ENCODE data around the gene RNASE8. TPM values are rescaled to one million over a fixed set of nuclear protein-coding genes. Genes with fewer than 3 reads are reported as not detected.

RNASE8 gene
- total RNA-seq, 2 donors from 2014 or later: not detected

DNA sequence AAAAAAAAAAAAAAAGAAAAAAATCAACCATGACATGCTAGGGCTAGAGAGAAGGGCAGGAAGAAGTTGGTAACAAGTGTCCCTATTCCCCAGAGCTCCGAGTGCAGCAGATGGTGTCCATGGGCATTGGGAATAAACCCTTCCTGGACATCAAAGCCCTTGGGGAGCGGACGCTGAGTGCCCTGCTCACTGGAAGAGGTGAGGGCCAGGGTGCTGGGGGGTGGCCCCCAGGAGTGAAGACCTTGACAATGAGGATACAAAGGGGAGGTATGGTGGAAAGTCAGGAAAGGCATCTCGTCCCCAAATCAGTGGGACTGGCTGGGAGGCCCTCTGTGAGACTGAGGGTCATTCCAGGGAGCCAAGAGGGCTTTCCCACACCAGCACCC is 29.3 kb downstream of the RNASE8 start:
- H3K4me1 ChIP-seq: peaks cover under 1% of the 10 kb centered on the region
- ATAC-seq (no peak), DNase-seq (no peak)
- peak overlapping the region in 1 of 4 donors; percentile 8 for H3K27ac ChIP-seq
- H3K4me3 ChIP-seq: no peak overlapping the region
- no peaks in the 10 kb centered on the region for H3K27me3 ChIP-seq
- intact Hi-C loops (cut with DNase I): loop anchor here (5.0 kb wide), 1 partner anchor 70 kb away; no protein-coding TSS in a partner anchor
- WGBS, 2 donors: 83 to 87% methylated on average over 4 of the region's 4 CpGs
- TF ChIP-seq, protein P1, sequence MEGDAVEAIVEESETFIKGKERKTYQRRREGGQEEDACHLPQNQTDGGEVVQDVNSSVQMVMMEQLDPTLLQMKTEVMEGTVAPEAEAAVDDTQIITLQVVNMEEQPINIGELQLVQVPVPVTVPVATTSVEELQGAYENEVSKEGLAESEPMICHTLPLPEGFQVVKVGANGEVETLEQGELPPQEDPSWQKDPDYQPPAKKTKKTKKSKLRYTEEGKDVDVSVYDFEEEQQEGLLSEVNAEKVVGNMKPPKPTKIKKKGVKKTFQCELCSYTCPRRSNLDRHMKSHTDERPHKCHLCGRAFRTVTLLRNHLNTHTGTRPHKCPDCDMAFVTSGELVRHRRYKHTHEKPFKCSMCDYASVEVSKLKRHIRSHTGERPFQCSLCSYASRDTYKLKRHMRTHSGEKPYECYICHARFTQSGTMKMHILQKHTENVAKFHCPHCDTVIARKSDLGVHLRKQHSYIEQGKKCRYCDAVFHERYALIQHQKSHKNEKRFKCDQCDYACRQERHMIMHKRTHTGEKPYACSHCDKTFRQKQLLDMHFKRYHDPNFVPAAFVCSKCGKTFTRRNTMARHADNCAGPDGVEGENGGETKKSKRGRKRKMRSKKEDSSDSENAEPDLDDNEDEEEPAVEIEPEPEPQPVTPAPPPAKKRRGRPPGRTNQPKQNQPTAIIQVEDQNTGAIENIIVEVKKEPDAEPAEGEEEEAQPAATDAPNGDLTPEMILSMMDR (IDR thresholded peaks at IDR 0.05): no peak
- no peak for TF ChIP-seq POLR2A (IDR thresholded peaks at IDR 0.05)
- H3K9me3 ChIP-seq: no peaks in the 10 kb centered on the region
- peaks cover 7 to 14% of the 10 kb centered on the region in 2 donors for H3K36me3 ChIP-seq (replicated peaks in 1 of 2; ENCODE audit: insufficient read depth in 1 of 2, low read depth in 2 of 2)

DNA sequence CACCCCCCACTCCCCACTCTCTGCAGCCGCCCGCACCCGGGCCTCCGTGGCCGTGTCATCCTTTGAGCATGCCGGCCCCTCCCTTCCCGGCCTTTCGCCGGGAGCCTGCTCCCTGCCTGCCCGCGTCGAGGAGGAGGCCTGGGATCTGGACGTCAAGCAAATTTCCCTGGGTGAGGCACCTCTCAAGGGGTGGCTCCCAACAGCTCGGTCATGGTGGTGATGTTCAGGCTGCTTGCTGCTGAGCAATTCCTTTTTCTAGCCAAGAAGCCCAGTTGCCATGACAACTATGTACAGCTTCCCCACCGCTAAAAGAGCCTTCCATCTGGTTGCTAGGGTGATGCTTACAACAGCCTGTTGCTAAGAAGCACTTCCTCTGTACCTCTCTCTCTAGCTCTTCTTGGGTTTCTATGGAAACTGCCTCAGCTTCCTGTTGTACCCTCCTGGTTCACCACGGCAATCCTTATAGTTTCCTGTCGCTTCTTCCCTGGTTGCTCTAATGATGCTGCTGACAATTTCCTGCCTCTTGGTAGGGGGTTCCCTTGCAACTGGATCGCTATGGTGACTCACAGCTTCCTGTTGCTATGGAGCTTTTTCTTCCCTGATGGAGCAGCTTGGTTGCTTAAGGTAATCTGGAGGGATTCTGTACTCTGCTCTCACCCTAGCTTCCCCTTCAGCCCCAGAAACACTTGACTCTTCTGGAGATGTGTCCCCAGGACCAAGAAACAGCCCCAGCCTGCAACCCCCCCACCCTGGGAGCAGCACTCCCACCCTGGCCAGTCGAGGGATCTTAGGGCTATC is 29.9 kb downstream of the RNASE8 start:
- Histone ChIP-seq H3K27ac (peak overlapping the region in 1 of 4 donors; percentile 8), H3K36me3 (replicated peaks in 1 of 2; ENCODE audit: insufficient read depth in 1 of 2, low read depth in 2 of 2) (peaks cover 2 to 8% of the 10 kb centered on the region in 2 donors)
- DNase-seq: peak in 2 of 4 donors; percentile 28 to 67

DNA sequence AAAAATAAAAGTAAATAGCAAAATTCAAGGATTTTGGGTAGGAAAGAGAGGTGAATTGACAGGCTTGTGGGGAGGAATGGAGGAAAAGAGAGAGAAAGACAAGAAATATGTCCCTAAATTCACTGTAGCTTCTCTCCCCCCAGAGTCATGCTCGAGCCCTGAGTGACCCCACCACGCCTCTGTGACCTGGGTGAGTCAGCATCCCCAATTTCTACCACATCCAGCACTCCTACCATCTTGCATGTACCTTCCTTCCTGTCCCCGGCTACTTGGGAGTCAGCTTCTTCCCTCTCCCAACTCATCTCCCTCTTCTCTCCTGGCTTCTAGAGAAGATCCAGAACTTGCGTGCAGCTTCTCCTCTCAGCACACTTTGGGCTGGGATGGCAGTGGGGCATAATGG is 31.1 kb downstream of the RNASE8 start:
- no peak for DNase-seq
- ATAC-seq: no peak
- H3K9me3 ChIP-seq: no peaks in the 10 kb centered on the region
- TF ChIP-seq, protein P1 (IDR thresholded peaks at IDR 0.05): no peak
- TF ChIP-seq POLR2A (IDR thresholded peaks at IDR 0.05): no peak
- 65 to 75% methylated on average over 4 of the region's 4 CpGs for WGBS, 2 donors
- intact Hi-C loops (cut with DNase I): loop anchor here (5.0 kb wide), 1 partner anchor 71 kb away; no protein-coding TSS in a partner anchor
- H3K4me3 ChIP-seq: no peak overlapping the region
- no peak overlapping the region for H3K27ac ChIP-seq
- no peaks in the 10 kb centered on the region for H3K27me3 ChIP-seq
- H3K36me3 ChIP-seq (replicated peaks in 1 of 2; ENCODE audit: insufficient read depth in 1 of 2, low read depth in 2 of 2): peaks cover 0 to 5% of the 10 kb centered on the region in 2 donors
- H3K4me1 ChIP-seq: peaks cover 17% of the 10 kb centered on the region

More for the DNA sequence above, 29.9 kb downstream of the RNASE8 start:
- H3K4me1 ChIP-seq: peaks cover 7% of the 10 kb centered on the region
- ATAC-seq: no peak
- H3K27me3 ChIP-seq: no peaks in the 10 kb centered on the region
- H3K4me3 ChIP-seq: no peak overlapping the region
- H3K9me3 ChIP-seq: no peaks in the 10 kb centered on the region
- no peak for TF ChIP-seq POLR2A (IDR thresholded peaks at IDR 0.05)
- TF ChIP-seq, protein P1 (IDR thresholded peaks at IDR 0.05): no peak
- intact Hi-C loops (cut with DNase I): loop anchor here (5.0 kb wide), 1 partner anchor 70 kb away; no protein-coding TSS in a partner anchor
- 66 to 75% methylated on average over 19 of the region's 19 CpGs for WGBS, 2 donors

DNA sequence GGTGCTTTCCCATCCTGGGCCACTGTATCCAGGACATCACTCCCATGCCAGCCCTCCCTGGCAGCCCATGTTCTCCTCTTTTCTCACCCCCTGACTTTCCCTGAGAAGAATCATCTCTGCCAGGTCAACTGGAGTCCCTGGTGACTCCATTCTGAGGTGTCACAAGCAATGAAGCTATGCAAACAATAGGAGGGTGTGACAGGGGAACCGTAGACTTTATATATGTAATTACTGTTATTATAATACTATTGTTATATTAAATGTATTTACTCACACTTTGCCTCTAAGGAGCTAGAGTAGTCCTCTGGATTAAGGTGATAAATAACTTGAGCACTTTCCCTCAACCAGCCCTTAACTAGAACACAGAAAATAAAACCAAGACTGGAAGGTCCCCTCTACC is 31.6 kb downstream of the RNASE8 start:
- Histone ChIP-seq H3K4me1 (peaks cover 17% of the 10 kb centered on the region), H3K27me3 (no peaks in the 10 kb centered on the region), H3K4me3 (no peak overlapping the region), H3K27ac (no peak overlapping the region), H3K9me3 (no peaks in the 10 kb centered on the region), H3K36me3 (replicated peaks in 1 of 2; ENCODE audit: insufficient read depth in 1 of 2, low read depth in 2 of 2) (peaks cover 0 to 3% of the 10 kb centered on the region in 2 donors)
- ATAC-seq (no peak), DNase-seq (no peak)
- WGBS, 2 donors: 57 to 72% methylated on average over 1 of the region's 1 CpG
- intact Hi-C loops (cut with DNase I): loop anchor here (5.0 kb wide), 1 partner anchor 72 kb away; no protein-coding TSS in a partner anchor
- TF ChIP-seq POLR2A (IDR thresholded peaks at IDR 0.05): no peak
- TF ChIP-seq, protein P1 (IDR thresholded peaks at IDR 0.05): no peak
